ENCODE data around the gene ZNF398.

The ZNF398 gene

GRCh38 chr7:149188213-149188612, 41.0 kb downstream of the ZNF398 start:
- Histone ChIP-seq H3F3A (ENCODE audit: insufficient read depth) (peaks cover 13% of the 10 kb centered on the region; the same call in 1 of the 2 replicates), H3K4me3 (ENCODE audit: insufficient read depth, low read length, poor library complexity, severe bottlenecking) (no peak overlapping the region), H3K36me3 (ENCODE audit: low read length) (no peaks in the 10 kb centered on the region), H2AFZ (ENCODE audit: low read depth, low read length, severe bottlenecking) (no peak overlapping the region), H3K79me2 (ENCODE audit: insufficient read depth, low read length) (no peaks in the 10 kb centered on the region), H3K9me3 (ENCODE audit: insufficient read depth, low read length) (no peaks in the 10 kb centered on the region), H3K27me3 (ENCODE audit: low read length) (no peaks in the 10 kb centered on the region), H3K4me2 (ENCODE audit: low read depth, low read length, poor library complexity, severe bottlenecking) (no peak overlapping the region), H3K9ac (ENCODE audit: low read length) (no peak overlapping the region), H3K9me2 (replicated peaks; ENCODE audit: insufficient read depth, low read length) (no peaks in the 10 kb centered on the region), H3K27ac (ENCODE audit: low read depth, low read length) (no peak overlapping the region), H4K20me1 (ENCODE audit: low read depth, low read length) (no peaks in the 10 kb centered on the region)
- TF ChIP-seq CTCF (IDR thresholded peaks at IDR 0.05; ENCODE audit: insufficient read depth, low read length, poor library complexity, severe bottlenecking): no peak
- no peak for TF ChIP-seq EZH2phosphoT487 (conservative IDR thresholded peaks at IDR 0.05; ENCODE audit: low read length)

GRCh38 chr7:149188637-149189259, 41.5 kb downstream of the ZNF398 start:
- no peak overlapping the region for H2AFZ ChIP-seq (ENCODE audit: low read depth, low read length, severe bottlenecking)
- no peaks in the 10 kb centered on the region for H3K36me3 ChIP-seq (ENCODE audit: low read length)
- H3F3A ChIP-seq (ENCODE audit: insufficient read depth): peaks cover 15% of the 10 kb centered on the region; the same call in 1 of the 2 replicates
- H3K9me2 ChIP-seq (replicated peaks; ENCODE audit: insufficient read depth, low read length): no peaks in the 10 kb centered on the region
- H3K9me3 ChIP-seq (ENCODE audit: insufficient read depth, low read length): no peaks in the 10 kb centered on the region
- H3K9ac ChIP-seq (ENCODE audit: low read length): no peak overlapping the region
- H4K20me1 ChIP-seq (ENCODE audit: low read depth, low read length): no peaks in the 10 kb centered on the region
- no peaks in the 10 kb centered on the region for H3K79me2 ChIP-seq (ENCODE audit: insufficient read depth, low read length)
- no peak for TF ChIP-seq EZH2phosphoT487 (conservative IDR thresholded peaks at IDR 0.05; ENCODE audit: low read length)
- no peak for TF ChIP-seq CTCF (IDR thresholded peaks at IDR 0.05; ENCODE audit: insufficient read depth, low read length, poor library complexity, severe bottlenecking)
- H3K27me3 ChIP-seq (ENCODE audit: low read length): no peaks in the 10 kb centered on the region
- H3K4me2 ChIP-seq (ENCODE audit: low read depth, low read length, poor library complexity, severe bottlenecking): no peak overlapping the region
- H3K27ac ChIP-seq (ENCODE audit: low read depth, low read length): no peak overlapping the region
- no peak overlapping the region for H3K4me3 ChIP-seq (ENCODE audit: insufficient read depth, low read length, poor library complexity, severe bottlenecking)

- H4K20me1 ChIP-seq (ENCODE audit: low read depth, low read length): no peaks in the 10 kb centered on the region
- no peaks in the 10 kb centered on the region for H3K36me3 ChIP-seq (ENCODE audit: low read length)
- H3K9ac ChIP-seq (ENCODE audit: low read length): no peak overlapping the region
- H3K27me3 ChIP-seq (ENCODE audit: low read length): no peaks in the 10 kb centered on the region
- no peak overlapping the region for H3K27ac ChIP-seq (ENCODE audit: low read depth, low read length)
- no peaks in the 10 kb centered on the region for H3K9me2 ChIP-seq (replicated peaks; ENCODE audit: insufficient read depth, low read length)
- no peaks in the 10 kb centered on the region for H3K9me3 ChIP-seq (ENCODE audit: insufficient read depth, low read length)
- H2AFZ ChIP-seq (ENCODE audit: low read depth, low read length, severe bottlenecking): no peak overlapping the region
- H3K79me2 ChIP-seq (ENCODE audit: insufficient read depth, low read length): peaks cover 10% of the 10 kb centered on the region; the same call in 1 of the 2 replicates
- peak overlapping the region; percentile 15 for H3K4me2 ChIP-seq (ENCODE audit: low read depth, low read length, poor library complexity, severe bottlenecking)
- H3F3A ChIP-seq (ENCODE audit: insufficient read depth): peaks cover 8% of the 10 kb centered on the region; the same call in 1 of the 2 replicates
- no peak for TF ChIP-seq CTCF (IDR thresholded peaks at IDR 0.05; ENCODE audit: insufficient read depth, low read length, poor library complexity, severe bottlenecking)
- no peak for TF ChIP-seq EZH2phosphoT487 (conservative IDR thresholded peaks at IDR 0.05; ENCODE audit: low read length)
- H3K4me3 ChIP-seq (ENCODE audit: insufficient read depth, low read length, poor library complexity, severe bottlenecking): no peak overlapping the region
These were observed 44.6 kb downstream of the ZNF398 start for GRCh38 chr7:149191851-149192250.

All from SU-DHL-6 (cell line).